Heart left ventricle (tissue), 16 donors: Measurements from ENCODE around the gene APLP1. TPM values are rescaled to one million over a fixed set of nuclear protein-coding genes. Genes with fewer than 3 reads are reported as not detected.

Experiments used
- ATAC-seq, 4 donors: fragments of 200-7000 bp; cut with Tn5 transposase; one replicate each; pipeline ENCODE4 v1.9.1; 2020 to 2022; ENCODE audit warnings: moderate library complexity in 4 of 4, mild to moderate bottlenecking in 3 of 4, moderate number of reproducible peaks in 1 of 4
- DNase-seq, 5 donors: peaks; one replicate each; pipeline ENCODE4 v3.0.0-alpha.2; 2020
- H3K27ac ChIP-seq, 12 donors: fragments of 200-600 bp; sonication (generic) in 4 of 12; one replicate each; pipeline versions ENCODE4 v1.5.0 to v1.8.0; 2016 to 2022; ENCODE audit warnings: mild to moderate bottlenecking in 2 of 12
- H3K27me3 ChIP-seq, 9 donors: fragments of 200-600 bp; sonication (generic) in 2 of 9; one replicate each; pipeline versions ENCODE4 v1.5.1 to v1.8.0; 2016 to 2022; ENCODE audit warnings: mild to moderate bottlenecking in 3 of 9
- H3K36me3 ChIP-seq, 9 donors: fragments of 200-600 bp; sonication (generic) in 2 of 9; one replicate each; pipeline versions ENCODE4 v1.5.0 to v1.8.0; 2018 to 2022; ENCODE audit warnings: mild to moderate bottlenecking in 2 of 9
- H3K4me1 ChIP-seq, 12 donors: fragments of 200-600 bp; sonication (generic) in 4 of 12; one replicate each; pipeline versions ENCODE4 v1.5.0 to v1.8.0; 2016 to 2022; ENCODE audit warnings: mild to moderate bottlenecking in 3 of 12
- H3K4me3 ChIP-seq, 12 donors: fragments of 200-600 bp; sonication (generic) in 4 of 12; one replicate each; pipeline versions ENCODE4 v1.5.0 to v1.8.0; 2017 to 2022; ENCODE audit warnings: mild to moderate bottlenecking in 9 of 12, moderate library complexity in 4 of 12
- H3K9me3 ChIP-seq, 12 donors: fragments of 200-600 bp; sonication (generic) in 4 of 12; one replicate each; pipeline versions ENCODE4 v1.5.0 to v1.8.0; 2016 to 2022; ENCODE audit warnings: mild to moderate bottlenecking in 1 of 12
- CTCF ChIP-seq, 12 donors: fragments of 200-600 bp; sonication (generic) in 4 of 12; IDR thresholded peaks; one replicate each; pipeline versions ENCODE4 v1.5.0 to v1.8.0; 2018 to 2022; ENCODE audit warnings: antibody characterized with exemption in 12 of 12, mild to moderate bottlenecking in 5 of 12
- POLR2A ChIP-seq, 2 donors: fragments of 450-650 bp; IDR thresholded peaks; one replicate each; pipeline ENCODE4 v1.6.1; 2017; ENCODE audit warnings: antibody characterized with exemption in 2 of 2, mild to moderate bottlenecking in 2 of 2, moderate library complexity in 2 of 2
- WGBS, 4 donors: extraction: QIAGEN DNeasy Blood & Tissue Kit in 2 of 4; methylation state at CpG; one replicate each; pipeline versions ENCODE4 v1.1.5 to v1.1.7; 2013 to 2018; 5-methylcytosine and 5-hydroxymethylcytosine counted together
- intact Hi-C, 10 donors: fragments of 100-400 bp; cut with DNase I; formaldehyde crosslinking; loops; one replicate each; pipeline versions ENCODE4 v1.11.1 to v1.14.2; 2022
- polyA plus RNA-seq, 2 donors: library from polyadenylated mRNA; stranded (reverse); fragments of 200-250 nt; gene quantifications; one replicate each; pipeline ENCODE4 v1.2.3, GENCODE V29; 2013
- total RNA-seq, 9 donors: library from RNA; depleted of rRNA in 2 of 9; stranded (reverse); fragments of >200 nt in 2 of 9; fragmentation: NEBNext Ultra II Directional in 3 of 9; extraction: Animal tissue kit (Norgen Biotek cat#: 25700) in 3 of 9; gene quantifications; one replicate each; pipeline versions ENCODE4 v1.1.0 to v1.2.4, GENCODE V29; 2016 to 2023
- donor health status: ischemic (EF 13 %, LVEDD 7.1; RV severe dilation, severe dysfunction).
- donor health status: healthy with polysubstance abuse.
- donor health status: DM: no; HTN: yes; CAD: no.
- donor health status: DM: no; HTN: no; CAD: no.
- donor health status: ischemic (EF 25% LVEDD 6.9; RV normal size, moderate dysfunction).
- donor health status: ischemic (EF 25% LVEDD 5.7; RV mildly dilated, moderate dysfunction).
- donor health status: healthy.
- donor health status: DM: yes; HTN: yes; CAD: no.
- donor health status: ischemic (EF 35%, LVEDD 5.7; RV mildly dilated, moderate dysfunction).
- donor health status: nonischemic (EF 11% LVEDD 7.7; RV severe dilation, severe dysfunction).
- donor health status: DM: yes; HTN: yes; CAD: no.
- donor health status: PGD.
- donor health status: ischemic (EF 29% LVEDD 5.4; RV normal size, mild dysfunction).
- donor health status: nonischemic (EF 23%, LVEDD 6.1; RV moderate dilation, normal function).

Gene APLP1
- total and polyA plus RNA-seq, 11 donors = 2.1 to 44.3 (median 24.9) TPM

GRCh38 chr19:35872180-35872579 lies 3.8 kb downstream of the APLP1 start:
- H3K9me3 ChIP-seq = no peaks in the 10 kb centered on the region
- TF ChIP-seq POLR2A (IDR thresholded peaks at IDR 0.05) = no peak
- TF ChIP-seq CTCF (IDR thresholded peaks at IDR 0.05) = no peak
- peaks cover 0 to 22% (median 0%) of the 10 kb centered on the region in 9 donors for H3K27me3 ChIP-seq
- WGBS, 4 donors = 76 to 91% (median 82%) methylated on average over 5 of the region's 5 CpGs
- H3K4me3 ChIP-seq = no peak overlapping the region
- DNase-seq (no peak), ATAC-seq (no peak)
- H3K27ac ChIP-seq = no peak overlapping the region
- intact Hi-C loops = loop anchor here in 1 of 10 donors (10.0 kb wide), 1 partner anchor 87 kb away; no protein-coding TSS in a partner anchor
- H3K36me3 ChIP-seq = no peaks in the 10 kb centered on the region
- peaks cover 0 to 26% (median 18%) of the 10 kb centered on the region in 12 donors for H3K4me1 ChIP-seq

- Histone ChIP-seq H3K9me3 (no peaks in the 10 kb centered on the region), H3K4me1 (peaks cover 0 to 12% (median 9%) of the 10 kb centered on the region in 12 donors), H3K27me3 (peaks cover 0 to 18% (median 0%) of the 10 kb centered on the region in 9 donors), H3K36me3 (no peaks in the 10 kb centered on the region), H3K27ac (no peak overlapping the region), H3K4me3 (no peak overlapping the region)
- no peak for TF ChIP-seq CTCF (IDR thresholded peaks at IDR 0.05)
- no peak for TF ChIP-seq POLR2A (IDR thresholded peaks at IDR 0.05)
- 88 to 94% (median 92%) methylated on average over 27 to 32 of the region's 32 CpGs for WGBS, 4 donors
- intact Hi-C loops = loop anchor here in 1 of 10 donors (10.0 kb wide), 1 partner anchor 90 kb away; no protein-coding TSS in a partner anchor
- no peak for DNase-seq
- ATAC-seq = no peak
Measured at GRCh38 chr19:35874392-35874930, 6.1 kb downstream of the APLP1 start.

DNA sequence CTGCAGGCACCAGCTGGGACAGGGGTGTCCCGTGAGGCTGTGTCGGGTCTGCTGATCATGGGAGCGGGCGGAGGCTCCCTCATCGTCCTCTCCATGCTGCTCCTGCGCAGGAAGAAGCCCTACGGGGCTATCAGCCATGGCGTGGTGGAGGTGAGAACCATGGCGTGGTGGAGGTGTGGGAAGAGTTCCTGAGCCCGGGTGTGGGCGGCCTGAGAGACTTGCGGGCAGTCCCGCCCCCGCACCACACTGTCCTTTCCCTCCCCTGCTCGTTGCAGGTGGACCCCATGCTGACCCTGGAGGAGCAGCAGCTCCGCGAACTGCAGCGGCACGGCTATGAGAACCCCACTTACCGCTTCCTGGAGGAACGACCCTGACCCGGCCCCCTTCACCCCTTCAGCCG lies 10.7 kb downstream of the APLP1 start:
- Histone ChIP-seq H3K27ac (no peak overlapping the region), H3K4me1 (peaks cover 0 to 8% (median 0%) of the 10 kb centered on the region in 12 donors), H3K9me3 (no peaks in the 10 kb centered on the region), H3K36me3 (no peaks in the 10 kb centered on the region), H3K4me3 (no peak overlapping the region), H3K27me3 (no peaks in the 10 kb centered on the region)
- DNase-seq = no peak
- intact Hi-C loops = loop anchor here in 1 of 10 donors (10.0 kb wide), 1 partner anchor 94 kb away; no protein-coding TSS in a partner anchor
- no peak for TF ChIP-seq POLR2A (IDR thresholded peaks at IDR 0.05)
- TF ChIP-seq CTCF (IDR thresholded peaks at IDR 0.05) = no peak
- WGBS, 4 donors = 38 to 52% (median 46%) methylated on average over 14 to 23 of the region's 23 CpGs
- no peak for ATAC-seq

DNA sequence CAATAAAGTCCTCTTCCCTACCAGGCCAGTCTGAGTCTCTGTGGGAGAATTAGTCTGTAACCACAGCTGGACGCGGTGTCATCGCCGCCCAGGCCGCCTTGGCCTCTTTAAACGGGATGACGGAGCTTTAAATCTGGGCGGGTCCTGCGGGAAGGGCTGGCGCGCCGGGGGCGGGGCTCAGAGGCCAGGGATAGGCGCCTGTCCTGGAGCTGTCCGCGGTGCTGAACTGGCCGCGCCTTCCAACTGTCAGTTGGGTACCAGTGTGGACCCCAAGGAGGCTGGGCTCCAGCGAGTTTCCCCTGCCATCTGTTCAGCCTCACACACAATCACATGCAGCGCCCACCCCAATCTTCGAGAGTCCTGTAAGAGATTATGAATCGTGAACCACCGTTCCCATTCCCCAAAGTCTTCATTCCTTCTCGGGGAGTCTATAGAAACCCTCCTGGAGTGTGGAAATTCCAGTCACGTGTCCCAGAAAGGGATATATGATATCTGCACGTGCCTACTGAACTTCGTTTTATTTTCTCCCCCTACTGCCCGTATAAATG lies 11.5 kb downstream of the APLP1 start:
- TF ChIP-seq CTCF (IDR thresholded peaks at IDR 0.05) (no peak), POLR2A (IDR thresholded peaks at IDR 0.05) (no peak)
- H3K27me3 ChIP-seq = no peaks in the 10 kb centered on the region
- H3K4me1 ChIP-seq = peaks cover 0 to 8% (median 0%) of the 10 kb centered on the region in 12 donors
- H3K36me3 ChIP-seq = no peaks in the 10 kb centered on the region
- no peak overlapping the region for H3K4me3 ChIP-seq
- 2 to 3% (median 2%) methylated on average over 18 to 28 of the region's 28 CpGs for WGBS, 4 donors
- DNase-seq (peak; percentile 91 to 95 (median 92)), ATAC-seq (peak; percentile 94 to 99 (median 95))
- H3K27ac ChIP-seq = no peak overlapping the region
- intact Hi-C loops = loop anchor here in 5 of 10 donors (5.0 to 10.0 kb wide), 3 partner anchors 52 to 105 kb away; partner anchors contain the start of gene ARHGAP33 (in 1 of the 5)
- no peaks in the 10 kb centered on the region for H3K9me3 ChIP-seq
